NCI-H1930 (cell line): ENCODE results near the gene PPP1R15B.

Source experiments
- DNase-seq, 2 experiments: peaks; one replicate each; lab custom pipeline; 2025; lab: John Stamatoyannopoulos, UW

The PPP1R15B gene

DNA sequence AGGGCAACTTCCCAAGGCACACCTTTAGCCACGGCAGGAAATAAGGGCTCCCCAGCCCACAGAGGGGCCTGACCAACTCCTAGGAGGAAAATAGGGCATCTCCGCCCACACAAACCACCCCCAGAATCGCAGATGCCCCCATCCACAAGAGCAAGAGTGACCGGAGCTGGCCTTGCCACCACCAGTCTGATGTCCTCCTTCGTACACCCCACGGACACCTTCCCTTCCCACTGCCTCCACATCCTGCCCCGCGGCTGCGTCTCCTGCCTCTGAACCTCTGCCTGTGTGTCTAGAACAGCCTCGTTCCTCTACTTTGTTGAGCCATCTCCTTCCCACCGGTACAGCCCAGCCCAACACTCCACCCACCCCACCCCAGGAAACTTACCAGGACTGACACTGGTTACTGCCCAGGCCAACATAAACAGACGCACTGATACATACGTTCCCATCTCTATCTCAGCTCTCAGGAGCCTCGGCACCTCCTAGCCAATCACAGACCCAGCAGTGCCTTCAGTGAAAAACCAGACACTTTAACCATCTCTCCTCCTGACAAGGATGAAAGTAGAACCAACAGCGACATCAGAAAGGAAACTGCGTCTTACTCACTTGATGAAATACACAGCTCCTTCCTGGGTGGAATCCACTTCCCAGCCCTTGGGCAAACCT, 44.3 kb downstream of the PPP1R15B start:
- DNase-seq, result no peak

- no peak for DNase-seq
Observed at GRCh38 chr1:204366759-204367158, 44.9 kb downstream of the PPP1R15B start.

GRCh38 chr1:204363335-204364114, 48.1 kb downstream of the PPP1R15B start:
- peak; percentile 55 to 74 for DNase-seq

- no peak for DNase-seq
Observed at GRCh38 chr1:204362984-204363334, 48.7 kb downstream of the PPP1R15B start.

DNA sequence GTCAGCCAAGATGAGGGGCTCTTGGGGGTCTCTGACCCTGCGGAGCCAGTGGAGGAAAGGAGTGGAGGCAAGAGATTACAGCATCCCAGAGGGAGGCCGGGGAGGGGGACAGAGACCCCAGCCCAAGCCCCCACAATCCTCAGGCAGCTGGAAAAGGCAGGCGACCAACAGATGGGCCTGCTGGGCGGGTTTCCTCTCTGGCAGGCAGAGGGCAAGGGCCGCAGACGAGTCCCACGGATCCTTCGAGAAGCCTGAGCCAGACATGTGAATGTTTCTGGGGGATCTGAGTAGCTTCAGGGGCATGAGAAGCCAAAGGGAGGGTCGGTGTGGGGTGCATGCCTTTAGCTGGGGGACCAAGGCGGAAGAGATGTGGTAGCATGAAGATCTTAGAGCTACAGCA, 49.8 kb downstream of the PPP1R15B start:
- DNase-seq, result no peak

DNA sequence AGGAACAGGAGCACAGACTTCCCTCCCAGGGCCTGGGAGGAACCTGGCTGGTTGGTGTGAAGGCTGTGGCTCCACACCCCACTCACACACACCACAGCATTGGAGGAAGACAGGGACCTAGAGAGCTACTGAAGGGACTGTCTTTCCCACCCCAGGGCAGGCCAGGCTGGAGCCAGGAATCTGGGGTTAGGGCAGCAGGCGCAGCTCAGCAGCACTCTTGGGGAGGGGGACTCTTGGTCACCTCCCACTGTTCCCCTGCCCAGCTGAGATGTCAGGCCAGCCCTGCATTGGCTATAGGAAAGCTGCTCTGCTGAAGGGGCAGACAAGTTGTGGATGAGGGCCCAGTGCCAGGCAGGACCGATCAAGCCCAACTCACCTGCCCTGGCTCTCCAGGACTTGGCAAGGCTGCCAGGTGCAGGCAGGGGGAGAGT, 50.3 kb downstream of the PPP1R15B start:
- no peak for DNase-seq

DNA sequence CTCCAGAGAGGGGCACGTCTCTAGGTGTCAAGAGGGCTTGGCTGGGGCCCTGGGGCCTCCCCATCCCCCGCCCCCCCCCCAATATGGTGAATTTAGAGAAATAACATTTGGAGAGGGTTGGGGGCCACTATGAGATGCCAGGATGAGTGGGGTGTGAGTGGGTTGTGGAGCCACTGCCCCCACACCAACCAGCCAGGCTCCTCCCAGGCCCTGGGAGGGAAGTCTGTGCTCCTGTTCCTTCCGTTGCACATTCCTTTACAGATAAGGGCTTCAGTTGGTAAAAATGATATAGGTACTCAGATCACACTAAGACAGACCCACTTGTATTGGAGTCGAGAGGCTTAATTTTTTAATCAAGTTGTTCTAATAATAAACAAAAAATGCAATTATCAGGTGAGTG, 51.3 kb downstream of the PPP1R15B start:
- no peak for DNase-seq

DNA sequence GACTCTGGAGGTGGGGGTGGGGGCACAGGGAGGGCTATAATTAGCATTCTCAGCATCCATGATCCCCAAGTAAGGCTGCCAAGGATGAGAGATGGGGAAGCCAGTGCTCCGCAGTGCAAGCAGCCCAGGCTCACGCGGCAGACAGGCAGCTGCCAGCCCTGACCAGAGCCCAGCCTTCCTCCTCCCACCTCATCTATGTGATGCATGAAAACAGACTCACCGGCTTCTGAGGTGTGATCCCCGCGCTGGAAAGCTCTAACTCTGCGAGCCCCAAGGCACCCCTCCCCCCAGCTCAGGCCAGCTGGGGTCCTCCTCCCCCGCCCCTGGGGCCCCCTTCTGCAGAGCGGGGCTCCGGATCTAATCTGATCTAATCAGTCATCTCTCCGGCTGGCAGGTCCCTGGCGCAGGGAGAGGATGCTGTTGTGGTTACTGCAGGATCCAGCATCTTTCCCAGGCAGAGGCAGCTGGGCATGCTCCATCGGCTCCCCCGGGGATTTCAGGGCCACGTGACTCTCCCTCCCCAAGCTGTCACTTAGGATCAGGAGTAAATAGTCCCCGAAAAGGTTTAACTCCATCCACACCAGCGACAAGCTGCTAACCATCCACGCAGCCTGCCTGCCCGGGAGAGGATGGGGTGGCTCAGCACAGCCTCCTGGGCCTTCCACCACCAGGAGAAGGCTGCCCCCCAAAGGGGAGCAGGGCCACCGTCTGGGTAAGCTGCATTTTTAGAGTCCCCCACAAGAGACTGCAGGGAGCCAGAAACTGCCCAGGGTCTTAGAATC, 52.0 kb downstream of the PPP1R15B start, which contains the start of gene PLEKHA6:
Gene PLEKHA6 (minus strand): TSS at position 456 of the 782 bp plus-strand sequence. CDS start 86,202 bp downstream, outside the sequence.
- peak; percentile 22 to 23 for DNase-seq

- no peak for DNase-seq
Observed at GRCh38 chr1:204359131-204359473, 52.5 kb downstream of the PPP1R15B start.

GRCh38 chr1:204358605-204359004, 53.0 kb downstream of the PPP1R15B start:
- no peak for DNase-seq

DNA sequence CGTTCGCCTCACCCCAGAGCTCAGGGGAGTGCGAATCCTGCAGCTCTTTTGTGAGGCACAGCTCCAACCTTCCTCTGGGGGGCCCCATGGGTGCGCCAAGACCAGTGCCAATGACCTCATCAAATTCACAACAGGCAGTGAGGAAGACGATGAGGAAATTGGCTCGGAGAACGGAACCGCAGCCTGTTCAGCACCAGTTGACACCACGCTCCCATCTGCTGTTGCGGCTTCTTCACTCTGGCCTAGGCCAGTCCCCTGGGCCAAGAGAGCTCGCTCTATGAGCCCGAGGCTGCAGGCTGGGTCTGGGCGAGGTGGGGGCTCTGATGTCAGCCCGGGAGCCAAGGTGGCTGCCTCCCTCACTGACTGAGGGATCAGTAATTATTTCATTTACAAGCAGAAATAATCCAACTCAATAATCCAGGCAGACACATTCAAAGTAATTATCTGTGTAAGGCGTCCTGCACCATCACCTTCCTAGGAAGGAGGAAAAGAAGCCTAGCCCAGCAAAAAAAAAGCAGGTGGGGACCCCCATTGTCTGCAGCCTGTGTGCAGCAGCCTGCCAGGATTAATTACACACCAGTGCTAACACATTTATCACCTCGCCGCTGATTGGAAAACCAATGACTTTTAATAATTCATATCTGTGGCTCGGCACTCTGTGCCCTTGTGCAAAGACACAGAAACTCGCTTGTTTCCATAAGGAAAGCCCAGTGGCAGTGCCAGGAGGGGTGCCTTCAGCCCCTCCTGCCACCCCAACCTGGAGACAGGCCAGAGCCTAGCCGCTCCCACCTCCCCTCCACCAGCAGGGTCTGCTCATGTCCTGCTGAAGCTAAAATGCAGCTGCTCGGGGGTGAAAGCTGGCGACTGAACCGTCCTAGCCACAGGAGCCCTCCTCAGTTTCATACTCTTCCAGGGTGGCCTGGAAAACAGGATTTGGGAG, 53.8 kb downstream of the PPP1R15B start:
- no peak for DNase-seq

GRCh38 chr1:204356997-204357396, 54.6 kb downstream of the PPP1R15B start:
- no peak for DNase-seq

DNA sequence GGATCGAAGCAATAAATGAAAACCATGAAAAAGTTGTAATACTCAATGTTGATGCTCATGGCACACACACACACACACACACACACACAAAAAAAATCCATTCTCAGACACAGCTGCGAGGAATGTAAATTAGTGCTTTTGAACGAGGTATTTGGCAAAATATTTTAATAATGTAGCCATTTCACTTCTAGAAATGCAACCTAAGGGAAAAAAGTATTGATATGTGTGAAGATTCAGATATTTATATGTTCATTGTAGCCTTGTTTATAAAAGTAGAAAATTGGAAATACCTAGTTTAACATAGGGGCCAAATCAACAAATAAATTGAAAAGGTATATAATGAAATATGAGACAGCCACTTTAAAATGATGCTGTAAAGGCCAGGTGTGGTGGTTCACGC, 55.7 kb downstream of the PPP1R15B start:
- DNase-seq, result no peak

DNA sequence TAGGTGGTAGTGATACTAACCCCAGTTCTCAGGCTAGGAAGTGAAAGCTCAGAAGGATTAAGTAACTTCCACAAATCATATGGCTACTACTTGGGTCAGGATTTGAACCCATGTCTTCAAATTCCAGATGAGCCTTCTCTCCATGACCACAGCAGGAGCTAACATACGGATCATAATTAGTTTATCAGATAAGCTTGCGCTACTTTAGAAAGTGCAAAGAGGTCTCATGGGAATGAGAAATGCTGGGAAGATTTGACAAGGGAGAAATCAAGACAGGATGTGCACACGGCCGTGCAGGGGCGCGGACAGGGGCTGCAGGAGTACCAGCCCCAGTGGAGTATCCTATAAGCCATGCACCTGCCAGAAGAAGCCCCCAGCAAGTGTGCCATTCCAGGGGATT, 57.0 kb downstream of the PPP1R15B start:
- no peak for DNase-seq
